ENCODE measurements around the gene SAPCD2.

DNA sequence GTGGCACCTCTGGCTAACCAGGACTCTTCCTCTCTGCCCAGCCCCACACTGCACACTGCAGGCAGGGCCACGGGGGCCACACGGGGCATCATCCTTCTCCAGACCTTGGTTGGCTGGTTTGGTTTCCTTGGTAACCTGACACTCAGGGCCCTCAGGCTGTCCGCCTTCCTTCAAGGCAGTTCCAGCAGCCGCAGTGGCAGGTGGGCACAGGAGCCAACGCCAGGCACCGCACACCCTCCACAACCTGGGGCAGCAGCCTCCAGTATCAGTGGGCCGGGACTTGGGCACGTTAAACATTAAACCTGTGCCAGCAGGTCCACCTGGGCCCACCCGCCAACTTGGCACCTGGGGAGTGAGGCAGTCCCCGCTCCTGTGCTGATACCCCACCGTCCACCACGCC is 26.3 kb downstream of the SAPCD2 start:
- TF ChIP-seq, protein P1, sequence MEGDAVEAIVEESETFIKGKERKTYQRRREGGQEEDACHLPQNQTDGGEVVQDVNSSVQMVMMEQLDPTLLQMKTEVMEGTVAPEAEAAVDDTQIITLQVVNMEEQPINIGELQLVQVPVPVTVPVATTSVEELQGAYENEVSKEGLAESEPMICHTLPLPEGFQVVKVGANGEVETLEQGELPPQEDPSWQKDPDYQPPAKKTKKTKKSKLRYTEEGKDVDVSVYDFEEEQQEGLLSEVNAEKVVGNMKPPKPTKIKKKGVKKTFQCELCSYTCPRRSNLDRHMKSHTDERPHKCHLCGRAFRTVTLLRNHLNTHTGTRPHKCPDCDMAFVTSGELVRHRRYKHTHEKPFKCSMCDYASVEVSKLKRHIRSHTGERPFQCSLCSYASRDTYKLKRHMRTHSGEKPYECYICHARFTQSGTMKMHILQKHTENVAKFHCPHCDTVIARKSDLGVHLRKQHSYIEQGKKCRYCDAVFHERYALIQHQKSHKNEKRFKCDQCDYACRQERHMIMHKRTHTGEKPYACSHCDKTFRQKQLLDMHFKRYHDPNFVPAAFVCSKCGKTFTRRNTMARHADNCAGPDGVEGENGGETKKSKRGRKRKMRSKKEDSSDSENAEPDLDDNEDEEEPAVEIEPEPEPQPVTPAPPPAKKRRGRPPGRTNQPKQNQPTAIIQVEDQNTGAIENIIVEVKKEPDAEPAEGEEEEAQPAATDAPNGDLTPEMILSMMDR (conservative IDR thresholded peaks at IDR 0.05; ENCODE audit: low read depth in 2 of 2): no peak
- TF ChIP-seq POLR2AphosphoS5 (IDR thresholded peaks at IDR 0.05; ENCODE audit: low read depth) (no peak), EZH2 (IDR thresholded peaks at IDR 0.05; ENCODE audit: low read depth, unreplicated experiment) (no peak)
